Retinal pigment epithelial cell (primary cell): ENCODE data around the gene DDI2.

Source experiments
- DNase-seq: peaks from one replicate; pipeline ENCODE4 v3.0.0-alpha.2; 2010; ENCODE audit warnings: low read depth
- H3K4me3 ChIP-seq: 2 replicates; pipeline ENCODE4 v1.5.1; 2011; ENCODE audit warnings: mild to moderate bottlenecking, low read length, control low read depth, moderate library complexity
- TF ChIP-seq, protein P1 (sequence below): conservative IDR thresholded peaks from 2 replicates; pipeline ENCODE4 v1.5.1; 2011; ENCODE audit warnings: low read depth, low read length, control low read depth, inconsistent platforms

Gene DDI2

DNA sequence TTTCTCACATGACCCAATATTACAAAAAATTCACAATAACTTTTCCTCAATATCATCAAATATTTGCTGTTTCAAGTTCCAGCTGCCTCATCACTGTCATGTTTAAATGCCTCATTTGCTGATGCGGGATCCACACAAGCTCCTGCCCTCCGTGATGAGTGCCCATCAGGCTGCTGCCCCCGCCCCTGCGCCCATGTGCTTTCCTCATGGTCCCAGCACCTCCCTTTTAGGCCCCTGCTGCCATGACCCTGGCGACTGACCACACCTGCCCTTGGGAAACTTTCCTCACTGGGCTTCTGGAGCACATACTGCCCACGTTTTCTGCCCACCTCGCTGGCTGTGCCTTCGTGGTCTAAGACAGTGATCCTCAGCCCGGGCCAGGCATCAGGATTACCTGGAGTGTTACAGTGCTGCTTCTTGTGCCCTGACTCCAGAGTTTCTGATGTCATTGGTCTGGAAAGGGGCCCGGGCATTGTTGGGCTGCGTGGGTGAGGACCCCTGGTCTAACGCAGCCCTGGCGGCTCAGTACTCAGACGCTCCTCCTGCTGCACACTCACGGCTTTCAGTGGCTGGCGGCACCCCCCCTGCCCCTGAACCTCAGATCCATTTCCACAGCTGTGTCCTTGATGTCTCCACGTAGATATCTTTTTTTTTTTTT, 87.4 kb downstream of the DDI2 start:
- peak; percentile 21 for DNase-seq
- no peak overlapping the region for H3K4me3 ChIP-seq
- TF ChIP-seq, protein P1, sequence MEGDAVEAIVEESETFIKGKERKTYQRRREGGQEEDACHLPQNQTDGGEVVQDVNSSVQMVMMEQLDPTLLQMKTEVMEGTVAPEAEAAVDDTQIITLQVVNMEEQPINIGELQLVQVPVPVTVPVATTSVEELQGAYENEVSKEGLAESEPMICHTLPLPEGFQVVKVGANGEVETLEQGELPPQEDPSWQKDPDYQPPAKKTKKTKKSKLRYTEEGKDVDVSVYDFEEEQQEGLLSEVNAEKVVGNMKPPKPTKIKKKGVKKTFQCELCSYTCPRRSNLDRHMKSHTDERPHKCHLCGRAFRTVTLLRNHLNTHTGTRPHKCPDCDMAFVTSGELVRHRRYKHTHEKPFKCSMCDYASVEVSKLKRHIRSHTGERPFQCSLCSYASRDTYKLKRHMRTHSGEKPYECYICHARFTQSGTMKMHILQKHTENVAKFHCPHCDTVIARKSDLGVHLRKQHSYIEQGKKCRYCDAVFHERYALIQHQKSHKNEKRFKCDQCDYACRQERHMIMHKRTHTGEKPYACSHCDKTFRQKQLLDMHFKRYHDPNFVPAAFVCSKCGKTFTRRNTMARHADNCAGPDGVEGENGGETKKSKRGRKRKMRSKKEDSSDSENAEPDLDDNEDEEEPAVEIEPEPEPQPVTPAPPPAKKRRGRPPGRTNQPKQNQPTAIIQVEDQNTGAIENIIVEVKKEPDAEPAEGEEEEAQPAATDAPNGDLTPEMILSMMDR, result no peak

- no peak overlapping the region for H3K4me3 ChIP-seq
- TF ChIP-seq, protein P1, result no peak
- DNase-seq, result no peak
These were observed 87.9 kb downstream of the DDI2 start for GRCh38 chr1:15705184-15705566.

DNA sequence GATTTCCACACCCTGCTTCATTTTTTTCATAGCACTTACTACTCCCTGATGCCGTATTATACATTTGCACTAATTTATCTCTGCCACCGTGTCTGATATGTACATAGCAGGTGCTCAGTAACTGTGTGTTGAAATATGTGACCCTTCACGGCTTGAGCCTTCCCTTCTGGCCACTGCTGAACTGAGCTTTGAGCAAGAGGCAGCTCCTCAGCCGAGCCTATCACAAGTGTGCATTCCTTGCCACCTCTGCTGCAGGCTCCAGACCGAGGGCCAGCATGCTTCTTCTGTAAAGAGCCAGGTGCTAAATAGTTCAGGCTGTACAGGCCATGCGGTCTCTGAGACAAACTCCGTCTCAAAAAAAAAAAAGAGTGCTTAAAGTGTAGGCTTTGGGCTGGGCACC, 89.5 kb downstream of the DDI2 start:
- no peak overlapping the region for H3K4me3 ChIP-seq
- TF ChIP-seq, protein P1, result no peak
- no peak for DNase-seq

DNA sequence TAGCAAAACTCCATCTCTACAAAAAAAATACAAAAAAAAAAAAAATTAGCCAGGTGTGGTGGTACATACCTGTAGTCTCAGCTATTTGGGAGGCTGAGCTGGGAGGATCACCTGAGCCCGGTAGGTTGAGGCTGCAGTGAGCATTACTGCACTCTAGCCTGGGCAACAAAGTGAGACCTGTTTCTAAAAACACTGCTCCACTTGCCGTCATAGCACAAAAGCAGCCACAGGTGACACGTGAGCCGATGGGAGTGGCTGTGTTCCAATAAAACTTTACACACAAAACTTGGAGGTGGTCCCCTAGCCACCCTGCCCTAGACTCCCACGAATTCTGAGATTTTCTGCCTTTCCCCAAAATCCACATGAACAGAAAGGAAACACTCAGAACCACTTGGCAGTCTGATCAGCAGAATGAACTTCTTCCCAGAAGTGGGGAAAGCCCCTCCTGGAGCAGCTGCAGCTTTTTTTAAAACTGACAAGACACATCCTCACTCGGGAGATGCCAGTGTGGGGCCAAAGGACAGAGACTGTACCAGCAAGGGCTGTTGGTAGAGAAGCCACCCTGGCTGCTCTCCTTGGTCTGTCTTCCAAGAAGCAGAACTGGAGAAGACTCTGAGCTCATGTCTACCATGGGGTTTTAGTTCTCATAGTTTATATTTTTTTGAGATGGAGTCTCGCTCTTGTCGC, 90.1 kb downstream of the DDI2 start:
- DNase-seq, result no peak
- TF ChIP-seq, protein P1, result no peak
- H3K4me3 ChIP-seq, result no peak overlapping the region

DNA sequence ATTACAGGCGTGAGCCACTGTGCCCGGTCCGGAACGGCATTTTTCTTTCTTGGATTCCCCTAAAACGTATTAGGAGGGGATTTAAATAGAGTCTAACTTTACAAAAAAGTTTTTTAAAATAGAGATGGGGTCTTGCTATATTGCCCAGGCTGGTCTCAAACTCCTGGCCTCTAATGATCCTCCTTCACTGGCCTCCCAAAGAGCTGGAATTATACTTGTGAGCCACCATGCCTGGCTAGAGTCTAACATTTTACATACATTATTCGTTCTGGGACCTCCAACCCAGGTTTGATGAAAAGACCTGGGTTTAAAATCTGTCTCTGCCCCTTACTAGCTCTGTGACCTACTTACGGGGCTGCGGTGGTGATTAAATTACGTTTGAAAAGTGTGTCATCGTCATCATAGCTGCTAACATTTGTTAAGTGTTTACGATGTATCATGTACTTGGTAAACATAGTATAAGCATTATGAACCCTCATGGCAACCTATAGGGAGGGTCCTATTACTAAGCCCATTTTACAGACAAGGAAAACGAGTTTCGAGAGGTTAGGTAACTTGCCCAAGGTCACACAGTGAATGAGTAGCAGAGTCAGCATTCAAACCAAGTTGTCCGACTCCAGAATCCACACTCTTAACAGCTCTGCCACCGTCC, 91.4 kb downstream of the DDI2 start:
- TF ChIP-seq, protein P1, result no peak
- DNase-seq, result no peak
- no peak overlapping the region for H3K4me3 ChIP-seq

GRCh38 chr1:15709226-15709625, 92.0 kb downstream of the DDI2 start:
- TF ChIP-seq, protein P1, result no peak
- H3K4me3 ChIP-seq, result no peak overlapping the region
- no peak for DNase-seq
